Fibroblast of villous mesenchyme (primary cell): ENCODE results near the gene EOLA1. TPM values are rescaled to one million over a fixed set of nuclear protein-coding genes. Genes with fewer than 3 reads are reported as not detected.

Source experiments
- DNase-seq: peaks from one replicate; pipeline ENCODE4 v3.0.0-alpha.2; 2010; ENCODE audit warnings: low read depth
- H3K4me3 ChIP-seq: 2 replicates; pipeline ENCODE4 v1.5.1; 2011; ENCODE audit warnings: low read depth, mild to moderate bottlenecking, low read length
- total RNA-seq: library from RNA; depleted of rRNA; stranded (reverse); fragments of >200 nt; gene quantifications from 2 replicates; pipeline ENCODE4 v1.2.3, GENCODE V29; 2012
- TF ChIP-seq, protein P1 (sequence below): IDR thresholded peaks from 2 replicates; pipeline ENCODE4 v1.5.1; 2012; ENCODE audit warnings: low read depth, mild to moderate bottlenecking, low read length; ENCODE audit not compliant: insufficient read depth

EOLA1 gene
- total RNA-seq, 1 donor: 11.7 TPM

DNA sequence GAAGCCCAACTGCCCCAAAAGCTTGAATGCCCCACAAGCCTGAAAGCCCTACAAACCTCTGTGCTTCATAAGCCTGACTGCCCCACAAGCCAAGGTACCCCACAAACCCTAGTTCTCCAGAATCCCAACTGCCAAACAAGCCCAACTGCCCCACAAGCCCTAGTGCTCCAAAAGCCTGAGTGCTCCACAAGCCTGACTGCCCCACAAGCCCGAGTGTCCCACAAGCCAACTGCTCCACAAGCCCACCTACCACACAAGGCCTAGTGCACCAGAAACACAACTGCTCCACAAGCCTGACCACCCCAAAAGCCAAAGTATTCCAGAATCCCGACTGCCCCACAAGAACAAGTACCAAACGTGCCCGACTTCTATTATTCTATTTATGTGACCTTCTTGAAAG, 22.5 kb downstream of the EOLA1 start:
- H3K4me3 ChIP-seq: no peak overlapping the region
- DNase-seq: no peak
- TF ChIP-seq, protein P1, sequence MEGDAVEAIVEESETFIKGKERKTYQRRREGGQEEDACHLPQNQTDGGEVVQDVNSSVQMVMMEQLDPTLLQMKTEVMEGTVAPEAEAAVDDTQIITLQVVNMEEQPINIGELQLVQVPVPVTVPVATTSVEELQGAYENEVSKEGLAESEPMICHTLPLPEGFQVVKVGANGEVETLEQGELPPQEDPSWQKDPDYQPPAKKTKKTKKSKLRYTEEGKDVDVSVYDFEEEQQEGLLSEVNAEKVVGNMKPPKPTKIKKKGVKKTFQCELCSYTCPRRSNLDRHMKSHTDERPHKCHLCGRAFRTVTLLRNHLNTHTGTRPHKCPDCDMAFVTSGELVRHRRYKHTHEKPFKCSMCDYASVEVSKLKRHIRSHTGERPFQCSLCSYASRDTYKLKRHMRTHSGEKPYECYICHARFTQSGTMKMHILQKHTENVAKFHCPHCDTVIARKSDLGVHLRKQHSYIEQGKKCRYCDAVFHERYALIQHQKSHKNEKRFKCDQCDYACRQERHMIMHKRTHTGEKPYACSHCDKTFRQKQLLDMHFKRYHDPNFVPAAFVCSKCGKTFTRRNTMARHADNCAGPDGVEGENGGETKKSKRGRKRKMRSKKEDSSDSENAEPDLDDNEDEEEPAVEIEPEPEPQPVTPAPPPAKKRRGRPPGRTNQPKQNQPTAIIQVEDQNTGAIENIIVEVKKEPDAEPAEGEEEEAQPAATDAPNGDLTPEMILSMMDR: no peak

DNA sequence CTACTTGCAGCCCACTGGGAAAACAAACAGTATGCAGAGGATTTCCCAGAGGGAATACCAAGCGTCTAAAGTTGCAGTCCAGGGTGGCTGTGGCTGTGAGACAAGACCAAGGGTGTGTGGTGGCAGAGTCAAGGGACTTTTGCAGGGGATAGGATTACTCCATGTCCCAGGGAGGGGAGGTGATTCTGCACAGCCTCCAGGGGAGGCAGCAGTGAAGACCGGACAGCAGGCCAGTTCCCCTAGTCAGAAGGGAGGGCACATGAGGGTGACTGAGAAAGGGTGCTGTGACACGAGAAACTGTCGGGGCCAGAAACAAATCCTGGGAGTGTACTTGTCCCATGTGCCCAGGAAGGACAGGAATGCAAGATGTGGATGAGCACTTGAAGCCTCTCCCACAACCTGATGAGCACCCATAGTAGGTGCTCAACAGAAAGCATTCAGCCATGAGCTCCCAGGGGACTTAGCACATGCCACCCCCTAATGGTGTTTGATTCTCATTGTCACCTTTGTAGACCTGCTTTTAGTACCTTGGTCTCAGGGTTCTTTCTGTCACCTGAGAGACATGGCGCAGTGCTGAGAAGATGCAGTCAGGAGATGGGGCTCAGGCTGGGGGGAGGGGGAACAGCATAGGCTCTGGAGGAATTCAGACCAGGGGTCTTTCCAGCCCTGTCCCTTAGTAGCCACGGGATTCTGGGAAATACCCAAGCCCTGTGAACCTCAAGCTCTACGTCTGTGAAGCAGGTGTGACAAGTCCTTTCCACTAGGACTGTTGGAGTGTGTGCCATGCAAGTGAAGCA, 27.0 kb downstream of the EOLA1 start:
- DNase-seq: no peak
- no peak overlapping the region for H3K4me3 ChIP-seq
- TF ChIP-seq, protein P1: no peak

DNA sequence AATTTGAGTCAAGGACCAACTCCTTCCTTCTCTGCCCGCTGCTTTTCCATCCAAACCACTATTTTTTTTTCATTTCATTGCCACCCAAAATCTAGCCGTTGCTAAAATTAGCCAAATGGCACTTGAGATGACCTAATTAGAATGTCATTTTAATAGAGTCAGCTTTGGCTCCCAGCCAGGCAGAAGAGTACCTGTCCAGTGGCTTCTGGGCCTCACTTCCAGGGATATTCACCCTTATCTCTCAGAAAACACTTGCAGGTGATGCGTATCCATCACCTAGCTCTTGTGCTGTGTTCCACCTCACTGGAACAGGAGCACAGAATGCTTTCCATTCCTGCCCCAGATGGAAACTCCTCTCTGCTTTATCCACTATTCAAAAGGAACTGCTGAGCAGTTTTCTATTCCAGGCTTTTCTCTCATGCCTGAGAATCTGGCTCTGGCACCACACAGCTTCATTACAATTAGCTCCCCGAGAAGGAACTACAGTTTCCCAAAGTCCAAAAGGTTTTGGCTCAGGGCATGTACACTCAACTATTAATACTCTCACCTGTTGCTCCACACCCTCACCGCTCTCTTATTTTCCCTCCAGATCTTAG, 28.0 kb downstream of the EOLA1 start:
- TF ChIP-seq, protein P1: no peak
- H3K4me3 ChIP-seq: no peak overlapping the region
- no peak for DNase-seq

DNA sequence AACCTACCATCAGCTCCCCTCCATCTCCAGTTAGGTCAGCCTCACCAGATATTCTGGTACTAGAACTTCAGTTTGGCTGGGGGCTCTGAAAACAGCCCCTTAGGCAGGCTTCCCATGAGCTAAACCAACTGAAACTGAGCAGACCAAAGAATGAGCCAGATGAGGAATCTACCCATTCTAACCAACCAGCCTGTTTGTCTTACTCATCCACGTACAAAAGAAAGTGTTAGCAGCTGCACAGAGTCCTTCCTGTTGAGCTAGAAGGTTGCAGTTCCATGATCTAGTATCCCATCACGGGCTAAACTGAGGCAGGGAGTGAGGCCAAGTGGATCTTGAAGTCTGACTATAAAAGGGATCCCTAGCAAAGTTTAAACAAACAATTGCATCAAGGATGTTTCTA, 29.0 kb downstream of the EOLA1 start:
- TF ChIP-seq, protein P1: no peak
- no peak overlapping the region for H3K4me3 ChIP-seq
- no peak for DNase-seq

DNA sequence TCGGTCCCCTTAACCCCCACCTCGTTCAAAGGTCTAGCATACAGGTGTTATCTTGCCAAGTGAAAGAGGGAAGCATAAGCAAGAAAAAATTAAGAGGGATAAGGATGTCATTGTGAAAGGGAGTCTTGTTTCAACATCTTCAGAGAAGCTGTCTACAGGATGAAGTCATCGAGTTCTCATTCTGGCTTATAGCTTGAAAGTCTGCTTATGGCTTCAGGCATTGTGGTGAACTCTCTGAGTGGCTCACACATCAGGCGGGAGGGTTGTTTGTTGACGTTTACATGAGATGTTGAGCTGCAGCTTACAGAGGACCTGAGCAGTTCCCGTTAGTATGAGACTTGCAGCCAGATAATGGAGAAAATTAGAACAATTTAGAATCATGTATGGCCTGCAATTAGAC, 29.9 kb downstream of the EOLA1 start:
- TF ChIP-seq, protein P1: no peak
- H3K4me3 ChIP-seq: no peak overlapping the region
- DNase-seq: peak; percentile 55

DNA sequence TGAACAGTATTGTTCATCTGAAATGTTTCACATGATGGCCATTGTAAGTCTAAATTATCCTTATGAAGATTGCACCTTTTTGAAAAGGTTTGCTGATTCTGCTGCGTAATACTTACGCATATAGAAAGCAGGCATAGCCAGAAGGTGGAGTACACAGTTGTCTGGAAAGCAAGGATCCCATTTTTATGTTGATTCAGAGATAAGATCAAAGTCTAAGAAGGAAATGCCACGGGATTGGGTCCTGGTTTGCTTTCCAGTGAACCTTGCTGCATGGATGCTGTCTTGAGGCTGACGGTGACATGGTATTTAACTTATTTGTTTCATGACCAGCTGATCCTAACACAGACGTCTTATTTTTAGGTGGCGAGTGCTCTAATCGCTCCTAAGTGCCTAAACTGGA, 31.0 kb downstream of the EOLA1 start:
- TF ChIP-seq, protein P1: no peak
- DNase-seq: no peak
- no peak overlapping the region for H3K4me3 ChIP-seq
